Activated naive CD8-positive, alpha-beta T cell treated with anti-CD3 and anti-CD28 coated beads for 36 hours (primary cell): ENCODE measurements around the gene USP50. TPM values are rescaled to one million over a fixed set of nuclear protein-coding genes. Genes with fewer than 3 reads are reported as not detected.
"Not testable (repeated sequence)": the region's sequence is repeated elsewhere in the genome, so short reads cannot be mapped to it uniquely, and the experiment has no call there.

ENCODE experiments used
- DNase-seq: peaks from one replicate; pipeline ENCODE4 v3.0.0; 2021
- H3K27ac Mint-ChIP-seq: one replicate; pipeline ENCODE4 v1.8.0; 2022; ENCODE audit warnings: mild to moderate bottlenecking, moderate library complexity, mixed read lengths
- H3K27me3 Mint-ChIP-seq: one replicate; pipeline ENCODE4 v1.8.0; 2022; ENCODE audit warnings: mild to moderate bottlenecking, mixed read lengths
- H3K36me3 Mint-ChIP-seq: one replicate; pipeline ENCODE4 v1.8.0; 2021; ENCODE audit warnings: mild to moderate bottlenecking, mixed read lengths
- H3K4me1 Mint-ChIP-seq: one replicate; pipeline ENCODE4 v1.8.0; 2021; ENCODE audit warnings: mixed read lengths
- H3K4me3 Mint-ChIP-seq: one replicate; pipeline ENCODE4 v1.8.0; 2022; ENCODE audit warnings: mild to moderate bottlenecking, moderate library complexity, mixed read lengths
- H3K9me3 Mint-ChIP-seq: one replicate; pipeline ENCODE4 v1.8.0; 2022; ENCODE audit warnings: mixed read lengths
- total RNA-seq, 2 experiments: library from RNA; stranded (reverse); gene quantifications; one replicate each; pipeline ENCODE4 v1.2.3, GENCODE V29; 2021

USP50 gene
- total RNA-seq, 2 experiments from 2014 or later: not detected

GRCh38 chr15:50542887-50543210, 3.6 kb downstream of the USP50 start:
- no peaks in the 10 kb centered on the region for H3K4me1 Mint-ChIP-seq
- DNase-seq: no peak
- H3K9me3 Mint-ChIP-seq: no peaks in the 10 kb centered on the region
- no peak overlapping the region for H3K27ac Mint-ChIP-seq
- H3K4me3 Mint-ChIP-seq: no peak overlapping the region
- H3K27me3 Mint-ChIP-seq: no peaks in the 10 kb centered on the region
- H3K36me3 Mint-ChIP-seq: no peaks in the 10 kb centered on the region

GRCh38 chr15:50531766-50532165, 14.7 kb downstream of the USP50 start:
- no peaks in the 10 kb centered on the region for H3K9me3 Mint-ChIP-seq
- peaks cover 17% of the 10 kb centered on the region for H3K4me1 Mint-ChIP-seq
- H3K27ac Mint-ChIP-seq: no peak overlapping the region
- H3K27me3 Mint-ChIP-seq: no peaks in the 10 kb centered on the region
- no peak for DNase-seq
- H3K4me3 Mint-ChIP-seq: no peak overlapping the region
- H3K36me3 Mint-ChIP-seq: no peaks in the 10 kb centered on the region

GRCh38 chr15:50531163-50531562, 15.3 kb downstream of the USP50 start:
- DNase-seq: no peak
- Mint-ChIP-seq H3K4me3 (no peak overlapping the region), H3K4me1 (peaks cover 17% of the 10 kb centered on the region), H3K9me3 (no peaks in the 10 kb centered on the region), H3K27me3 (no peaks in the 10 kb centered on the region), H3K27ac (no peak overlapping the region), H3K36me3 (no peaks in the 10 kb centered on the region)

- Mint-ChIP-seq H3K27me3 (no peaks in the 10 kb centered on the region), H3K4me3 (no peak overlapping the region), H3K9me3 (peaks cover 2% of the 10 kb centered on the region), H3K4me1 (no peaks in the 10 kb centered on the region), H3K27ac (no peak overlapping the region), H3K36me3 (no peaks in the 10 kb centered on the region)
- no peak for DNase-seq
Measured at GRCh38 chr15:50523851-50524251, 22.6 kb downstream of the USP50 start.

- H3K27me3 Mint-ChIP-seq: no peaks in the 10 kb centered on the region
- H3K27ac Mint-ChIP-seq: no peak overlapping the region
- H3K4me1 Mint-ChIP-seq: no peaks in the 10 kb centered on the region
- peaks cover 6% of the 10 kb centered on the region for H3K9me3 Mint-ChIP-seq
- no peak overlapping the region for H3K4me3 Mint-ChIP-seq
- DNase-seq: no peak
- H3K36me3 Mint-ChIP-seq: peaks cover 4% of the 10 kb centered on the region
Measured at GRCh38 chr15:50519740-50520425, 26.6 kb downstream of the USP50 start.

- no peaks in the 10 kb centered on the region for H3K27me3 Mint-ChIP-seq
- DNase-seq: no peak
- peaks cover 2% of the 10 kb centered on the region for H3K36me3 Mint-ChIP-seq
- H3K4me1 Mint-ChIP-seq: no peaks in the 10 kb centered on the region
- H3K4me3 Mint-ChIP-seq: no peak overlapping the region
- H3K27ac Mint-ChIP-seq: no peak overlapping the region
- peaks cover 2% of the 10 kb centered on the region for H3K9me3 Mint-ChIP-seq
Measured at GRCh38 chr15:50513001-50513400, 33.5 kb downstream of the USP50 start.

GRCh38 chr15:50506121-50506520, 40.3 kb downstream of the USP50 start:
- Mint-ChIP-seq H3K9me3 (no peaks in the 10 kb centered on the region), H3K27ac (no peak overlapping the region), H3K27me3 (no peaks in the 10 kb centered on the region), H3K4me1 (no peaks in the 10 kb centered on the region), H3K36me3 (peaks cover 9% of the 10 kb centered on the region), H3K4me3 (no peak overlapping the region)
- no peak for DNase-seq

- not testable (repeated sequence) for H3K9me3 Mint-ChIP-seq, H3K36me3 Mint-ChIP-seq, H3K27ac Mint-ChIP-seq, DNase-seq, H3K27me3 Mint-ChIP-seq, H3K4me1 Mint-ChIP-seq, H3K4me3 Mint-ChIP-seq
Measured at GRCh38 chr15:50505656-50506055, 40.8 kb downstream of the USP50 start.

GRCh38 chr15:50503144-50503543, 43.3 kb downstream of the USP50 start:
- DNase-seq: no peak
- Mint-ChIP-seq H3K27me3 (no peaks in the 10 kb centered on the region), H3K4me1 (no peaks in the 10 kb centered on the region), H3K4me3 (no peak overlapping the region), H3K36me3 (peaks cover 11% of the 10 kb centered on the region), H3K27ac (no peak overlapping the region), H3K9me3 (no peaks in the 10 kb centered on the region)

- Mint-ChIP-seq H3K4me1 (no peaks in the 10 kb centered on the region), H3K9me3 (no peaks in the 10 kb centered on the region), H3K27me3 (no peaks in the 10 kb centered on the region), H3K27ac (no peak overlapping the region), H3K4me3 (no peak overlapping the region), H3K36me3 (peaks cover 11% of the 10 kb centered on the region)
- no peak for DNase-seq
Measured at GRCh38 chr15:50501815-50502214, 44.7 kb downstream of the USP50 start.

GRCh38 chr15:50500352-50500751, 46.1 kb downstream of the USP50 start:
- Mint-ChIP-seq H3K27ac (no peak overlapping the region), H3K4me1 (no peaks in the 10 kb centered on the region), H3K4me3 (no peak overlapping the region), H3K9me3 (no peaks in the 10 kb centered on the region), H3K36me3 (peaks cover 18% of the 10 kb centered on the region), H3K27me3 (no peaks in the 10 kb centered on the region)
- no peak for DNase-seq

- H3K27ac Mint-ChIP-seq: no peak overlapping the region
- no peak overlapping the region for H3K4me3 Mint-ChIP-seq
Measured at GRCh38 chr15:50496692-50497091, 49.8 kb downstream of the USP50 start.

GRCh38 chr15:50494547-50494946, 51.9 kb downstream of the USP50 start:
- H3K36me3 Mint-ChIP-seq: peaks cover 22% of the 10 kb centered on the region
- DNase-seq, H3K4me3 Mint-ChIP-seq, H3K4me1 Mint-ChIP-seq, H3K9me3 Mint-ChIP-seq, H3K27me3 Mint-ChIP-seq, H3K27ac Mint-ChIP-seq: not testable (repeated sequence)

More at GRCh38 chr15:50496692-50497091, 49.8 kb downstream of the USP50 start:
- DNase-seq: no peak
- Mint-ChIP-seq H3K27me3 (no peaks in the 10 kb centered on the region), H3K9me3 (no peaks in the 10 kb centered on the region), H3K36me3 (peaks cover 18% of the 10 kb centered on the region), H3K4me1 (no peaks in the 10 kb centered on the region)

- no peaks in the 10 kb centered on the region for H3K4me1 Mint-ChIP-seq
- no peak for DNase-seq
- peaks cover 21% of the 10 kb centered on the region for H3K36me3 Mint-ChIP-seq
- no peaks in the 10 kb centered on the region for H3K9me3 Mint-ChIP-seq
- no peaks in the 10 kb centered on the region for H3K27me3 Mint-ChIP-seq
- no peak overlapping the region for H3K27ac Mint-ChIP-seq
- H3K4me3 Mint-ChIP-seq: no peak overlapping the region
Measured at GRCh38 chr15:50493625-50494024, 52.8 kb downstream of the USP50 start.

GRCh38 chr15:50487287-50487686, 59.2 kb downstream of the USP50 start:
- H3K36me3 Mint-ChIP-seq: peaks cover 42% of the 10 kb centered on the region

GRCh38 chr15:50485389-50485788, 61.1 kb downstream of the USP50 start:
- peaks cover 32% of the 10 kb centered on the region for H3K4me1 Mint-ChIP-seq
- no peak overlapping the region for H3K4me3 Mint-ChIP-seq
- peaks cover 54% of the 10 kb centered on the region for H3K36me3 Mint-ChIP-seq
- H3K27me3 Mint-ChIP-seq: no peaks in the 10 kb centered on the region
- H3K9me3 Mint-ChIP-seq: no peaks in the 10 kb centered on the region
- H3K27ac Mint-ChIP-seq: no peak overlapping the region
- no peak for DNase-seq

More at GRCh38 chr15:50487287-50487686, 59.2 kb downstream of the USP50 start:
- H3K4me3 Mint-ChIP-seq: no peak overlapping the region
- H3K4me1 Mint-ChIP-seq: peaks cover 22% of the 10 kb centered on the region
- H3K27me3 Mint-ChIP-seq: no peaks in the 10 kb centered on the region
- no peaks in the 10 kb centered on the region for H3K9me3 Mint-ChIP-seq
- DNase-seq: peak; percentile 24
- H3K27ac Mint-ChIP-seq: peak overlapping the region; percentile 30
